B cell (primary cell): ENCODE results near the gene LAMA4.

Experiments used
- EZH2 ChIP-seq: IDR thresholded peaks from 2 replicates; pipeline ENCODE4 v1.6.1; 2012; ENCODE audit warnings: borderline replicate concordance, low read depth, mild to moderate bottlenecking, moderate library complexity, low read length; ENCODE audit not compliant: insufficient read depth, poor library complexity, severe bottlenecking
- TF ChIP-seq, protein P1 (sequence below): fragments of 200-600 bp; IDR thresholded peaks from one replicate; pipeline ENCODE4 v1.8.0; 2022; ENCODE audit warnings: antibody characterized with exemption, mild to moderate bottlenecking

DNA sequence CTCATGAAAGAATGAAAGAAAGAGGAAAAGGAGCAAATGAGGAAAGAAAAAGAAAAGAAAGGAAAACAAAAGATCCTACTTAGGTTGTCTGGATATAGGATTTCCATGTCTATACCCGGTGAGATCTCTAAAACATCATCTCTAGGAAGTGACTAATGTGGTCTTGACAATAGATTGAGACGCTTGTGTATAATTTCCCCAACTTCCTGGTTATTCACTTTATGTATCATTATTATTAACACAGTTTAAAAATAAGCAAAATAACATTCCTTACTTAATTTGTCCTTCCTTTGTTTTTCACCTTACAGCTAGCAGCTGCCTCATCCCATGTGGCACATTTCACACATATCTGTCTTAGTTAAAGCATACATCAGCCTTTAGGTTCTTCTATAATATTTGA lies 27.0 kb downstream of the LAMA4 start:
- TF ChIP-seq, protein P1, sequence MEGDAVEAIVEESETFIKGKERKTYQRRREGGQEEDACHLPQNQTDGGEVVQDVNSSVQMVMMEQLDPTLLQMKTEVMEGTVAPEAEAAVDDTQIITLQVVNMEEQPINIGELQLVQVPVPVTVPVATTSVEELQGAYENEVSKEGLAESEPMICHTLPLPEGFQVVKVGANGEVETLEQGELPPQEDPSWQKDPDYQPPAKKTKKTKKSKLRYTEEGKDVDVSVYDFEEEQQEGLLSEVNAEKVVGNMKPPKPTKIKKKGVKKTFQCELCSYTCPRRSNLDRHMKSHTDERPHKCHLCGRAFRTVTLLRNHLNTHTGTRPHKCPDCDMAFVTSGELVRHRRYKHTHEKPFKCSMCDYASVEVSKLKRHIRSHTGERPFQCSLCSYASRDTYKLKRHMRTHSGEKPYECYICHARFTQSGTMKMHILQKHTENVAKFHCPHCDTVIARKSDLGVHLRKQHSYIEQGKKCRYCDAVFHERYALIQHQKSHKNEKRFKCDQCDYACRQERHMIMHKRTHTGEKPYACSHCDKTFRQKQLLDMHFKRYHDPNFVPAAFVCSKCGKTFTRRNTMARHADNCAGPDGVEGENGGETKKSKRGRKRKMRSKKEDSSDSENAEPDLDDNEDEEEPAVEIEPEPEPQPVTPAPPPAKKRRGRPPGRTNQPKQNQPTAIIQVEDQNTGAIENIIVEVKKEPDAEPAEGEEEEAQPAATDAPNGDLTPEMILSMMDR = no peak
- TF ChIP-seq EZH2 = no peak
